ENCODE data around the gene HOGA1. TPM values are rescaled to one million over a fixed set of nuclear protein-coding genes. Genes with fewer than 3 reads are reported as not detected.

Gene HOGA1
- total RNA-seq, 1 experiment from 2014 or later: 0.15 TPM

- H3K9me3 Mint-ChIP-seq: no peaks in the 10 kb centered on the region
- peak overlapping the region; percentile 91 for H3K27ac Mint-ChIP-seq
- no peaks in the 10 kb centered on the region for H3K36me3 Mint-ChIP-seq
- peaks cover 28% of the 10 kb centered on the region for H3K4me1 Mint-ChIP-seq
- ChIA-PET CTCF (interaction anchor here (0.8 to 5.1 kb wide), 8 partner anchors 12 to 119 kb away, joined by 3 to 44 read pairs (median 5); partner anchors contain the start of genes ANKRD2 and UBTD1), POLR2A (interaction anchor here (1.6 kb wide), 1 partner anchor 40 kb away, joined by 3 read pairs; the partner anchor contains the start of gene UBTD1)
- no peak overlapping the region for H3K4me3 Mint-ChIP-seq
- ATAC-seq (no peak), DNase-seq (ENCODE audit: low spot score) (no peak)
- no peak for TF ChIP-seq JUN (CRISPR knock-in tag; IDR thresholded peaks at IDR 0.05)
- TF ChIP-seq ATF6 (CRISPR knock-in tag; IDR thresholded peaks at IDR 0.05): no peak
- TF ChIP-seq ELF4 (CRISPR knock-in tag; IDR thresholded peaks at IDR 0.05; ENCODE audit: low read depth): no peak
- TF ChIP-seq ERG (CRISPR knock-in tag; IDR thresholded peaks at IDR 0.05): no peak
- TF ChIP-seq ZMAT4 (CRISPR knock-in tag; IDR thresholded peaks at IDR 0.05): no peak
- no peak for TF ChIP-seq ZNF671 (CRISPR knock-in tag; IDR thresholded peaks at IDR 0.05)
- TF ChIP-seq TEAD4 (CRISPR knock-in tag; IDR thresholded peaks at IDR 0.05): no peak
- TF ChIP-seq FOXP1 (CRISPR knock-in tag; IDR thresholded peaks at IDR 0.05; ENCODE audit: borderline replicate concordance): no peak
- no peak for TF ChIP-seq NR3C1 (CRISPR knock-in tag; conservative IDR thresholded peaks at IDR 0.05; ENCODE audit: low read depth)
- no peaks in the 10 kb centered on the region for H3K27me3 Mint-ChIP-seq (ENCODE audit: low read depth)
Measured at GRCh38 chr10:97538411-97538810, 45.8 kb upstream of the HOGA1 start.

- Mint-ChIP-seq H3K9me3 (no peaks in the 10 kb centered on the region), H3K4me3 (no peak overlapping the region), H3K36me3 (no peaks in the 10 kb centered on the region), H3K27me3 (ENCODE audit: low read depth) (no peaks in the 10 kb centered on the region), H3K27ac (peak overlapping the region; percentile 91), H3K4me1 (peaks cover 32% of the 10 kb centered on the region)
- CTCF ChIA-PET: interaction anchor here (0.7 to 5.1 kb wide), 14 partner anchors 11 to 426 kb away, joined by 3 to 44 read pairs (median 4); partner anchors contain the start of genes ANKRD2, HOGA1 and UBTD1
- ATAC-seq: no peak
- TF ChIP-seq HMGXB4 (CRISPR knock-in tag; IDR thresholded peaks at IDR 0.05): 0 out of 2 replicates have a peak, but pooled peaks have one; percentile 8
- no peak for TF ChIP-seq ATF2 (CRISPR knock-in tag; IDR thresholded peaks at IDR 0.05; ENCODE audit: borderline replicate concordance, low read depth)
- POLR2A ChIA-PET: interaction anchor here (1.6 kb wide), 1 partner anchor 40 kb away, joined by 3 read pairs; the partner anchor contains the start of gene UBTD1
- no peak for DNase-seq (ENCODE audit: low spot score)
Measured at GRCh38 chr10:97538839-97539238, 45.4 kb upstream of the HOGA1 start.

- Mint-ChIP-seq H3K27ac (peak overlapping the region; percentile 92), H3K36me3 (no peaks in the 10 kb centered on the region), H3K27me3 (ENCODE audit: low read depth) (no peaks in the 10 kb centered on the region), H3K4me1 (peaks cover 30% of the 10 kb centered on the region), H3K9me3 (no peaks in the 10 kb centered on the region), H3K4me3 (no peak overlapping the region)
- DNase-seq (ENCODE audit: low spot score) (peak; percentile 74), ATAC-seq (peak; percentile 88)
- POLR2A ChIA-PET: interaction anchor here (0.6 to 1.6 kb wide), 3 partner anchors 30 to 49 kb away, joined by 3 read pairs; partner anchors contain the start of gene UBTD1
- CTCF ChIA-PET: interaction anchor here (0.6 to 5.1 kb wide), 20 partner anchors 10 to 425 kb away, joined by 3 to 44 read pairs (median 4); partner anchors contain the start of genes ANKRD2, HOGA1 and UBTD1
- TF ChIP-seq MYBL2 (CRISPR knock-in tag; IDR thresholded peaks at IDR 0.05) (no peak), ETV6 (CRISPR knock-in tag; IDR thresholded peaks at IDR 0.05) (no peak), OVOL2 (CRISPR knock-in tag; IDR thresholded peaks at IDR 0.05; ENCODE audit: borderline replicate concordance) (no peak), ZNF281 (CRISPR knock-in tag; IDR thresholded peaks at IDR 0.05) (peak; percentile 28; the same call in 1 of the 2 replicates), RORB (CRISPR knock-in tag; IDR thresholded peaks at IDR 0.05) (no peak), ZNF121 (CRISPR knock-in tag; IDR thresholded peaks at IDR 0.05) (peak; percentile 62), E2F5 (CRISPR knock-in tag; IDR thresholded peaks at IDR 0.05) (no peak), ZNF219 (CRISPR knock-in tag; IDR thresholded peaks at IDR 0.05; ENCODE audit: borderline replicate concordance) (no peak)
Measured at GRCh38 chr10:97539523-97540200, 44.5 kb upstream of the HOGA1 start.
